Measurements from ENCODE around the gene SUSD4. TPM values are rescaled to one million over a fixed set of nuclear protein-coding genes. Genes with fewer than 3 reads are reported as not detected.

The SUSD4 gene
- polyA plus RNA-seq, 2 of the 4 experiments (the other 2 are of a cell fraction), result 0.61 to 0.85 TPM

GRCh38 chr1:223242971-223243370 is 121.0 kb downstream of the SUSD4 start:
- ChIA-PET POLR2A (no interaction called here), CTCF (interaction anchor here (1.6 to 4.1 kb wide), 3 partner anchors 12 to 109 kb away, joined by 3 to 21 read pairs (median 5); no protein-coding TSS in a partner anchor)
- H3K4me1 ChIP-seq, result no peaks in the 10 kb centered on the region
- no peak for ATAC-seq
- H3K4me3 ChIP-seq, result no peak overlapping the region
- 75% methylated on average over 6 of the region's 7 CpGs for WGBS (ENCODE audit: missing lambda C conversion rate)
- FAIRE-seq, result no peak
- no peaks in the 10 kb centered on the region for H3K9me3 ChIP-seq
- H3K27ac ChIP-seq, result no peak overlapping the region
- no peak overlapping the region for H3K4me2 ChIP-seq
- no peak for DNase-seq (ENCODE audit: low read depth in 1 of 2, low spot score in 1 of 2)
- no peak for TF ChIP-seq MAFK (IDR thresholded peaks at IDR 0.05; ENCODE audit: partially characterized antibody)
- no peak for TF ChIP-seq ELK1 (IDR thresholded peaks at IDR 0.05; ENCODE audit: low read depth, low read length)

- Histone ChIP-seq H3K27ac (no peak overlapping the region), H3K4me2 (no peak overlapping the region), H3K4me3 (no peak overlapping the region), H3K9me3 (no peaks in the 10 kb centered on the region), H3K4me1 (no peaks in the 10 kb centered on the region)
- DNase-seq (ENCODE audit: low read depth in 1 of 2, low spot score in 1 of 2), result no peak
- CTCF ChIA-PET, result interaction anchor here (2.0 to 4.1 kb wide), 2 partner anchors 15 to 109 kb away, joined by 5 to 21 read pairs; no protein-coding TSS in a partner anchor
- POLR2A ChIA-PET, result no interaction called here
- no peak for TF ChIP-seq SREBF2 (IDR thresholded peaks at IDR 0.05)
- TF ChIP-seq RAD21 (conservative IDR thresholded peaks at IDR 0.05 in 1 of 2, IDR thresholded peaks at IDR 0.05 in 1 of 2), result no peak
- no peak for TF ChIP-seq GATA3 (IDR thresholded peaks at IDR 0.05; ENCODE audit: borderline replicate concordance)
- TF ChIP-seq HDAC2 (IDR thresholded peaks at IDR 0.05), result no peak
- no peak for TF ChIP-seq NPAS2 (CRISPR knock-in tag; IDR thresholded peaks at IDR 0.05; ENCODE audit: borderline replicate concordance)
- TF ChIP-seq CTCF (IDR thresholded peaks at IDR 0.05), result no peak
- no peak for TF ChIP-seq NFE2L2 (conservative IDR thresholded peaks at IDR 0.05; ENCODE audit: low read length)
- no peak for TF ChIP-seq HMGXB4 (CRISPR knock-in tag; IDR thresholded peaks at IDR 0.05; ENCODE audit: borderline replicate concordance)
- WGBS (ENCODE audit: missing lambda C conversion rate), result 52% methylated on average over 6 of the region's 6 CpGs
- ATAC-seq, result no peak
- FAIRE-seq, result no peak
Observed at GRCh38 chr1:223242382-223242955, 121.5 kb downstream of the SUSD4 start.

GRCh38 chr1:223240122-223240521 is 123.9 kb downstream of the SUSD4 start:
- ATAC-seq (no peak), FAIRE-seq (no peak), DNase-seq (ENCODE audit: low read depth in 1 of 2, low spot score in 1 of 2) (no peak)
- WGBS (ENCODE audit: missing lambda C conversion rate), result 5% methylated on average over 2 of the region's 2 CpGs
- ChIA-PET POLR2A (no interaction called here), CTCF (interaction anchor here (1.0 kb wide), 1 partner anchor 82 kb away, joined by 3 read pairs; no protein-coding TSS in a partner anchor)
- Histone ChIP-seq H3K4me2 (no peak overlapping the region), H3K4me3 (no peak overlapping the region), H3K4me1 (no peaks in the 10 kb centered on the region), H3K9me3 (peaks cover 2% of the 10 kb centered on the region; the same call in 1 of the 3 replicates), H3K27ac (no peak overlapping the region)
- TF ChIP-seq CEBPB (IDR thresholded peaks at IDR 0.05) (no peak), PBX3 (IDR thresholded peaks at IDR 0.05) (no peak), MYC (IDR thresholded peaks at IDR 0.05; ENCODE audit: borderline replicate concordance, low read length) (no peak), HES2 (IDR thresholded peaks at IDR 0.05) (no peak)

Data from A549 (cell line).